IPS DF 4.7 (cell line): ENCODE measurements around the gene ABCD3.

Experiments
- DNase-seq: peaks from one replicate; pipeline ENCODE4 v3.0.0-alpha.2; 2013; ENCODE audit warnings: low spot score; ENCODE audit errors: extremely low read depth

ABCD3 gene

GRCh38 chr1:94526152-94526980 is 108.2 kb downstream of the ABCD3 start:
- no peak for DNase-seq

GRCh38 chr1:94527447-94528031 is 109.3 kb downstream of the ABCD3 start:
- no peak for DNase-seq

GRCh38 chr1:94528299-94528698 is 110.1 kb downstream of the ABCD3 start:
- no peak for DNase-seq

GRCh38 chr1:94528826-94529225 is 110.6 kb downstream of the ABCD3 start:
- DNase-seq, result no peak

GRCh38 chr1:94529416-94529815 is 111.2 kb downstream of the ABCD3 start:
- DNase-seq, result no peak

- DNase-seq, result no peak
Observed at GRCh38 chr1:94530373-94530878, 112.2 kb downstream of the ABCD3 start.

- DNase-seq, result no peak
Observed at GRCh38 chr1:94531664-94532063, 113.5 kb downstream of the ABCD3 start.

GRCh38 chr1:94532077-94532476 is 113.9 kb downstream of the ABCD3 start:
- DNase-seq, result no peak

GRCh38 chr1:94535095-94535494 is 116.9 kb downstream of the ABCD3 start:
- DNase-seq, result no peak

- DNase-seq, result no peak
Observed at GRCh38 chr1:94535879-94536278, 117.7 kb downstream of the ABCD3 start.

GRCh38 chr1:94537254-94537653 is 119.1 kb downstream of the ABCD3 start:
- DNase-seq, result no peak

GRCh38 chr1:94538243-94538827 is 120.1 kb downstream of the ABCD3 start:
- no peak for DNase-seq

GRCh38 chr1:94539496-94539895 is 121.3 kb downstream of the ABCD3 start:
- no peak for DNase-seq

GRCh38 chr1:94540440-94541245 is 122.5 kb downstream of the ABCD3 start:
- DNase-seq, result no peak

GRCh38 chr1:94541246-94542087 is 123.3 kb downstream of the ABCD3 start, which contains the start of gene F3:
Gene F3, minus strand, starts transcription at chr1:94541759. Its CDS starts 123 bp downstream, at chr1:94541636.
- DNase-seq, result no peak

GRCh38 chr1:94542088-94542870 is 124.1 kb downstream of the ABCD3 start:
- DNase-seq, result no peak

- DNase-seq, result no peak
Observed at GRCh38 chr1:94543001-94543400, 124.8 kb downstream of the ABCD3 start.

GRCh38 chr1:94543893-94544635 is 125.9 kb downstream of the ABCD3 start:
- DNase-seq, result no peak
